OCI-LY3 (cell line): ENCODE data around the gene ZDHHC22.

Experiments
- H2AFZ ChIP-seq: fragments of 200-600, 300-600 bp; shearing (Covaris generic); 2 replicates; pipeline ENCODE4 v1.6.0; 2014; ENCODE audit warnings: antibody characterized with exemption, low read depth, low read length
- H3K27ac ChIP-seq: fragments of 200-600, 300-600 bp; sonication (generic); 2 replicates; pipeline ENCODE4 v1.5.1; 2014; ENCODE audit warnings: mild to moderate bottlenecking, low read length, moderate library complexity, mixed read lengths
- H3K27me3 ChIP-seq: fragments of 200-600, 300-600 bp; sonication (generic); 2 replicates; pipeline ENCODE4 v1.6.1; 2014; ENCODE audit warnings: low read depth, low read length, mixed read lengths
- H3K36me3 ChIP-seq: fragments of 200-600, 300-600 bp; sonication (generic); replicated peaks from 2 replicates; pipeline ENCODE3; 2014; ENCODE audit warnings: low read depth, low read length, mixed read lengths
- H3K4me1 ChIP-seq: fragments of 300-600, 200-600 bp; sonication (generic); 2 replicates; pipeline ENCODE4 v1.6.1; 2014; ENCODE audit warnings: low read length, mixed read lengths
- H3K4me2 ChIP-seq: fragments of 200-600, 300-600 bp; sonication (generic); 2 replicates; pipeline ENCODE4 v1.6.1; 2014; ENCODE audit warnings: low read length, mixed read lengths
- H3K4me3 ChIP-seq: fragments of 300-600, 200-600 bp; sonication (generic); 2 replicates; pipeline ENCODE4 v1.5.1; 2014; ENCODE audit warnings: antibody characterized with exemption, mild to moderate bottlenecking, low read length, moderate library complexity
- H3K79me2 ChIP-seq: fragments of 300-600, 200-600 bp; shearing (Covaris generic); 2 replicates; pipeline ENCODE4 v1.6.1; 2014; ENCODE audit warnings: mild to moderate bottlenecking, low read length, mixed read lengths
- H3K9ac ChIP-seq: fragments of 300-600, 200-600 bp; shearing (Covaris generic); 2 replicates; pipeline ENCODE4 v1.6.0; 2014; ENCODE audit warnings: mild to moderate bottlenecking, low read length, moderate library complexity
- H3K9me3 ChIP-seq: fragments of 200-600, 300-600 bp; shearing (Covaris generic); 2 replicates; pipeline ENCODE4 v1.6.1; 2014; ENCODE audit warnings: low read length, mixed read lengths; ENCODE audit not compliant: insufficient read depth
- H4K20me1 ChIP-seq: fragments of 200-600, 300-600 bp; sonication (generic); 2 replicates; pipeline ENCODE4 v1.6.1; 2016; ENCODE audit warnings: low read length, mixed read lengths; ENCODE audit not compliant: insufficient read depth
- CTCF ChIP-seq: fragments of 200-600, 300-600 bp; sonication (generic); IDR thresholded peaks from 2 replicates; pipeline ENCODE4 v1.5.1; 2014; ENCODE audit warnings: antibody characterized with exemption, low read length, low read depth
- EZH2phosphoT487 ChIP-seq: fragments of 200-600 bp; shearing (Covaris generic); IDR thresholded peaks from 2 replicates; pipeline ENCODE4 v1.6.1; 2018; ENCODE audit warnings: antibody characterized with exemption, mixed run types, low read depth

The ZDHHC22 gene

GRCh38 chr14:77186911-77187648 lies 45.5 kb upstream of the ZDHHC22 start:
- Histone ChIP-seq H3K9ac (no peak overlapping the region), H3K27me3 (no peaks in the 10 kb centered on the region), H3K4me1 (peaks cover 12% of the 10 kb centered on the region), H3K4me2 (no peak overlapping the region), H3K4me3 (no peak overlapping the region), H3K27ac (no peak overlapping the region), H2AFZ (no peak overlapping the region), H3K9me3 (no peaks in the 10 kb centered on the region), H3K79me2 (no peaks in the 10 kb centered on the region), H4K20me1 (no peaks in the 10 kb centered on the region), H3K36me3 (no peaks in the 10 kb centered on the region)
- TF ChIP-seq EZH2phosphoT487, result no peak
- no peak for TF ChIP-seq CTCF

- no peak overlapping the region for H3K27ac ChIP-seq
- H3K4me1 ChIP-seq, result peaks cover 18% of the 10 kb centered on the region
- H3K9me3 ChIP-seq, result no peaks in the 10 kb centered on the region
- H2AFZ ChIP-seq, result no peak overlapping the region
- no peak overlapping the region for H3K9ac ChIP-seq
- no peak overlapping the region for H3K4me2 ChIP-seq
- no peaks in the 10 kb centered on the region for H3K79me2 ChIP-seq
- no peak overlapping the region for H3K4me3 ChIP-seq
- H3K27me3 ChIP-seq, result no peaks in the 10 kb centered on the region
- TF ChIP-seq CTCF (no peak), EZH2phosphoT487 (no peak)
- H4K20me1 ChIP-seq, result no peaks in the 10 kb centered on the region
- no peaks in the 10 kb centered on the region for H3K36me3 ChIP-seq
These were observed 43.5 kb upstream of the ZDHHC22 start for GRCh38 chr14:77185093-77185465.

GRCh38 chr14:77184396-77185092 lies 43.0 kb upstream of the ZDHHC22 start:
- Histone ChIP-seq H3K4me2 (peak overlapping the region; percentile 16; the same call in 1 of the 2 replicates), H3K27ac (no peak overlapping the region)

More at GRCh38 chr14:77184396-77185092, 43.0 kb upstream of the ZDHHC22 start:
- Histone ChIP-seq H3K27me3 (no peaks in the 10 kb centered on the region), H3K9me3 (no peaks in the 10 kb centered on the region), H3K4me3 (no peak overlapping the region), H4K20me1 (no peaks in the 10 kb centered on the region), H2AFZ (no peak overlapping the region), H3K9ac (no peak overlapping the region), H3K79me2 (no peaks in the 10 kb centered on the region), H3K4me1 (peaks cover 18% of the 10 kb centered on the region), H3K36me3 (no peaks in the 10 kb centered on the region)
- no peak for TF ChIP-seq CTCF
- no peak for TF ChIP-seq EZH2phosphoT487
